Tongue (tissue), 2 donors: ENCODE measurements around the gene JOSD2. TPM values are rescaled to one million over a fixed set of nuclear protein-coding genes. Genes with fewer than 3 reads are reported as not detected.

Experiments used
- DNase-seq: peaks from one replicate; pipeline ENCODE4 v3.0.0-alpha.2; 2015
- total RNA-seq: library from RNA; depleted of rRNA; stranded (reverse); fragments of >200 nt; gene quantifications from one replicate; pipeline ENCODE4 v1.2.3, GENCODE V29; 2014

Gene JOSD2, protein sequence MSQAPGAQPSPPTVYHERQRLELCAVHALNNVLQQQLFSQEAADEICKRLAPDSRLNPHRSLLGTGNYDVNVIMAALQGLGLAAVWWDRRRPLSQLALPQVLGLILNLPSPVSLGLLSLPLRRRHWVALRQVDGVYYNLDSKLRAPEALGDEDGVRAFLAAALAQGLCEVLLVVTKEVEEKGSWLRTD
- total RNA-seq, result 11.4 TPM

- peak; percentile 100 for DNase-seq
These were observed at the start of gene JOSD2 for GRCh38 chr19:50511069-50511822. TSS of gene JOSD2 (minus strand) at chr19:50511191. CDS start at chr19:50510431, 760 bp downstream.

DNA sequence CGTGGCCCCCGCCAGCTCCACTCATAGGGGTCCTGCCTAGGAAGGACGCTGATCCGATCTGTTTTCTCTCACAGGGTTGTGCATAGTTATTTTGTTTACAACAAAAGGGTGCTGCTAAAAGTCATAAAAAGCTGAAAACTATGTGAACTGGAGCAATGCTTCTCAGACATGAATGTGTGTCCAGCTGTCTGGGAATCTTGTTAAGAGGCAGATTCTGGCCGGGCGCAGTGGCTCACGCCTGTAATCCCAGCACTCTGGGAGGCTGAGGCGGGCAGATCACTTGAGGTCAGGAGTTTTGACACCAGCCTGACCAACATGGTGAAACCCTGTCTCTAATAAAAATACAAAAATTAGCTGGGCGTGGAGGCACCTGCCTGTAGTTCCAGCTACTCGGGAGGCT is 48.6 kb upstream of the JOSD2 start:
- DNase-seq, result no peak

- DNase-seq, result no peak
These were observed 47.5 kb upstream of the JOSD2 start for GRCh38 chr19:50558449-50558848.

DNA sequence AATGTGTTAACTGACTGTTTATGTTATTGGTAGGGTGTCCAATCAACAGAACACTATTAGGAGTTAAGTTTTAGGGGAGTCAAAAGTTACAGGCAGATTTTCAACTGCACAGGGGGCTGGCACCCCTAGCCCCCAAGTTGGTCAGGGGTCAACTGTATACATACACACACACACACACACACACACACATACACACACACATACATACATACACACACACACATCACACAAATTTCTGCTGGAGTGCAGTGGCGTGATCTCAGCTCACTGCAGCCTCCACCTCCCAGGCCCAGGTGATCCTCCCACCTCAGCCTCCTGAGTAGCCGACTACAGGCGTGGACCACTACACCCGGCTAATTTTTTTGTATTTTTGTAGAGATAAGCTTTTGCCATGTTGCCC is 47.0 kb upstream of the JOSD2 start:
- DNase-seq, result no peak

GRCh38 chr19:50557009-50557613 is 46.1 kb upstream of the JOSD2 start:
- no peak for DNase-seq

DNA sequence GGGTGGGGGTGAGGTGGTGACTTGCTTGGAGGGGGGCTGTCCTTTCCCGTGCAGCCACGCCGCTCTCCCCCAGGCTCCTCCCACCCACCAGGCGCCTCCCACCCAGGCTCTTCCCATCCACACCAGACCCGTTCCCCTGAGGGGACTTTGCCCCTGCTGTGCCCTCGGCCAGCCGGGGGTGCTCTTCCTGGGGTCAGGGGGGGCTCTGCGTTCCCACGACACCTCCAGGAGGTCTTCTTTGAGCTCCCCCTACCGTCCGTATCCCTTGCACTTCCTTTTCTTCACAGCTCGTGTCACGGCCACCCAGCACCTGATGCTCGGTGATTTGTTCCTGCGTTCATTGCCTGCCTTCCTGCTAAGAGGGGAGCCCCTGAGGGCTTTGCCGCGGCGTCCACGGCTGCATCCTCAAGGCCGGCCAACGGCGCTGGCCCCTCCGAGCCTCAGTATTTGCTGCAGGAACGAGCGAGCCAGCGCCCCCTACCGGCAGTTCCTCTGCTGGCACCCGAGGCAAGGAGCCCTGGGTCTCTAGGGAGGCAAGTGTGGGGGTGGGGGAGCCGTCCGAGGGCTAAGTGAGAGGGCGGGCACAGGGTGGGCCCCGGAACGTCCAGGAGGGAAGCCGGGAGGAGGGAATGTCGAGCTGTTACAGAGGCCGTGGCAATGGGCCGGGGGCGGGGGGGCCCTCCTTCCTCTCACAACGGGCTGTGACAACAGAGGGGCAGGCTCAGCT is 45.5 kb upstream of the JOSD2 start:
- DNase-seq, result peak; percentile 84

DNA sequence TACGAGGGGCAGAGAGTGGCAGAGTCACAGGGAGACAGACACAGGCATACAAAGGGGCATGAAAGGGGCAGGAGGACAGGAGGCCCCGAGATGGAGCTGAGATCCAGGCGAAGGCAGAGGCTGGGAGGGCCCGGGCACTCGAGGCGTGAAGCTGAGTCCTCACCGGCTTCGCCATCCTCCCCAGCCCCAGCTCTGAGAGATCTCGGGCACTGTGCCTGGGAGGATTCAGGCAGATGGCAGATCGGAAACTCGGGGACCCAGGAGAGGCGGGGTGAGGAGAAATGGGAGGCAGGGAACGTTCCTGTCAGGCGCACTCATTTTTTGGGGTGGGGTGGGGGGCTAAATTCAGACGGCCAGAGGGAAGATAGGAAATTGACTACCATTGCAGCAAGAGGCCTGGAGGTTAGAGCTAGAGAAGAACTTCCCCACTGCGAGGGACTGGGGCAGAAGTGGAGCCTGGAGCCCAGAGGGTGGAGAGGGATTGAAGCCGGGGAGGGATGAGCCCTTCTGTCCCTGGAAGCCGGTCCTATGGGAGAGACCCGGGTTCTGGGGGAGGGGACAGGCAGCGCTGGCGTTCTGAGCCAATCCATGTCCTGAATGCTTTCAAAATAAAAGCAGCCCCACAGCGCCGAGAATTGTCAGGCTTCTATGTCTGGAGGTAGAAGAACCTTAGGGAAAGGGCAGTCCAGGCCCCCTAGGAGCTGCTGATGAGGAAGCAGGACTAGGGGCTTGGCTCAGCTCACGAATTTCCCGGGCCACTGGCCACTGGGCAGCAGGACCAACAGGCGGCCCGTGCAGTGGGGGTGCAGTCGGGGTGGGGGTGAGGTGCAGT is 44.7 kb upstream of the JOSD2 start:
- DNase-seq, result no peak

DNA sequence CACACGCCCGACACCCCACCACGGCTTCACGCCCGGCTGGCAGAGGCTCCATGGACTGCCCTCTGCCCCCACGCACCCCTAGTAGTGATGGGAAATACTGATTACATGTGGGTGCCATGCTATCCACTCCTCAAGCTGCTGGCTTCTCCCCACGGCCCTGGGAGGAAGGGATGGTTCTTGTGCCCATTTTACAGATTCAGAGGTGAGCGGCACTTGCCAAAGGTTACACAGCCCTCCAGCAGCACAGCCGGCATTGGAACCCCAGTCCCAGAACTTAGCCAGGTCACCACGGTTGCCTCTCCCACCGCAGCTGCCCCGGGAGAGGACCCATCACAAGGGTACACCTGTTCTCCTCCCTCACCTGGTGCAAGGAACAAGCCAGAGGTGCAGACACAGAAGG is 44.0 kb upstream of the JOSD2 start:
- no peak for DNase-seq

- no peak for DNase-seq
These were observed 43.2 kb upstream of the JOSD2 start for GRCh38 chr19:50554212-50554611.

DNA sequence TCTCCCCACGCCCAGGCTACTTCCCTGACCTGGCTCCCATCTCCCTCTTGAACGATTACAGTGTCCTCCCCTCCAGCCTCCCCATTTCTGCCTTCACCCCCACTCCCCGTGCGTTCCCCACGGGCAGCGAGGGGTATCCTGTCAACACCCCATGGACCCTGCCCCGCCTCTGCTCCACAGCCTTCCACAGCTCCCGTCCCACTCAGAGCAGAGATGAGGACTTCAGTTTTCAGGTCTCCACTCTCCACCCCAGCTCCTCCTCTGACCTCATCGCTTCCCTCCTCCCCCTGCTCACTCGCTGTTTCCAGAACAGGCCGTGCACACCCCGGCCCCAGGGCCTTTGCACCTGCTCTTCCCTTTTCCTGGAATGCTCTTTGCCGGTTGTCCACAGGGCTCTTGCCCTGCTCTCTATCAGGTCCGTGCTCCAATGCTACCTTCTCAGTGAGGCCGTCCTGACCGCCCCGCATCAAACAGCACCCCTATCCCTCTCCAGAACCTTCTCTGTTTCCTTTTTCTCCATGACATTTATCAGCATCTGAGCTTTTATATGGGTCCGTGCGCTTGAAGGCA is 42.2 kb upstream of the JOSD2 start:
- no peak for DNase-seq

DNA sequence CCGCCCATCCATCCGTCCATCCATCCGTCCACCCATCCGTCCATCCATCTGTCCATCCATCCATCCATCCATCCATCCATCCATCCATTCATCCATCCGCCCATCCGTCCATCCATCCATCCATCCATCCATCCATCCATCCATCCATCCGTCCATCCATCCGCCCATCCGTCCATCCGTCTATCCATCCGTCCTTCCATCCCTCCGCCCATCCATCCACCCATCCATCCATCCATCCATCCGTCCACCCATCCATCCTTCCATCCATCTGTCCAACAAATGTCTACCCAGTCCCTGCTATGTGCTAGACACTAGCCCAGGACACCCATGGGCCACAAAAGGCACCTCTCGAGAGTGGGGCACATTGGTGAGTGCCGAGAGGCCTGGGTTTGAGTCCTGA is 41.5 kb upstream of the JOSD2 start:
- DNase-seq, result no peak

- DNase-seq, result peak; percentile 43
These were observed 40.8 kb upstream of the JOSD2 start for GRCh38 chr19:50551715-50552187.

DNA sequence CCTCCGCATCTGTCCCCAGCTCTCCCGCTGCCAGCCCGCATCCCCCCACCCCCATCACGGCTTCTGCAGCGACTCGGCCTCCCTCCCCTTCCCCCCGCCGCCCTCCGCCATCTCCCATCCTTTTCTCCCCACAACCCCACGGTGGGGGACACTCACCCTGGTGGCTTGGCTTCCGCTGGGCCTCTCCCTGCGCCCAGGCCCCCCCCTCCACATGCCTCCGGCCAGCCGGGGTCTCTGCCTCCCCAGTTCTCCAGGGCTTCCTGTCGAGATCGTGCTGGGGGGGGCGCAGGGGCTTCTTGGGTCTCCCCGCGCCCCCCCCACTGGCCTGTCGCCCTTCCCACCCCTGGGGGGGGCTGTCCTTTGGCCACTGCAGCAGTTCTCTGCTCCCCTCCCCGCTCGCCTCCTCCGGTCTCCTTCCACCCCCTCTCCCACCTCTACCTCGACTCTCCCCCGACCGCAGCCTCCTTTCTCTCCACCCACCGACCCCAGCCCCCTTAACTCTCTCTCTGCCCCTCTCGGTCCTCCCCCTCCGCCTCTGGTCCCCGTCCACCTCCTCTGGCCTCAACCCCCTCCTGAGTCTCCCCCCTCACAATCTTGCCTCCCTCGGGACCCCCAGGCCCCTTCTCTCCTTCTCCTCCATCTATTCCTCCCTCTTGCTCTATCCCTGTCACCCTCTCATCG is 40.2 kb upstream of the JOSD2 start:
- DNase-seq, result no peak

DNA sequence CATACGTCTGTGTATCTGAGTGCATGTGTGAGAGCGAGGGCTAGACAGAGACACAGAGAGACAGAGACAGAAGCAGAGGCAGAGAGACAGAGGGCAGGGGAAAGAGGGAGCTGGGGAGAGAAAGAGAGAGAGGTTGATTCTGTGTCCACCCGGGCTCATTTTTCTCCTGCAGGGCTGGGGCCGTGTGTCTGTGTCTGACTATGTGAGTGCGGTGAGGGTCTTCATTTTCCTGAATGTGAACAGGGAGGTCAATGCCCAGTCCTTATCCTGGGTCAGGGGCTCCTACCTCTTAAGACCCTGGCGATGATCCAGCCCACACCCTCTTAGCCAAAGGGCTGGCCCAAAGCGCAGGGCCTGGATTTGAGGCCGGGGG is 39.6 kb upstream of the JOSD2 start:
- DNase-seq, result no peak

DNA sequence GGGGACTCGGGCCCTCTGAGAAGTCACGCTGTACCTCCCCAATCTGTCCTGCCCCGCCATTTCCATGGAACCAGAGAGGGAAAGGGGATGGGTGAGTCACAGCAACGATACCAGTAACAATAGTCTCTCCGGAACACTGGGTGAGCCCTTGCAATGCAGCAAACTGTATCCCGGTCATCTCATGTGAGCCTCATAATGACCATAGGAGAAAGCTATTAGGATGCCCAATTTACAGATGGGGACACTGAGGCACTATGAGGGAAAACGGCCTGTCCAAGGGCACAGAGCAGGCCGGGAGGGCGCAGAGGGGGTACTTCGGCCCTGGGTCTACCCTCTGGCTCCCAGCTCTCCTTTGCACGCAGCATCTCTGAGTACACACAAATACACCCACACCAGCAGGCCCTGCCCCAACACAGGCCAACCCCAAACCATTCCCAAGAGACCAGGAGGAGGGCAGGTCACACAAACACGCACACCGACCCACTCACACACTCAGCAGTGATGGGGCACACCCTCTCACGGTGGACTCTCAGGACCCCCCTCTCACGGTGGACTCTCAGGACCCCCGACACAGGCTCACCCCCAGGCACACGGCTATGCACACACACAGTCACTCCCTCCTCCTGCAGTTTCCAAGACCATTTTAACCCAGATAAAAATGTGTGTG is 39.1 kb upstream of the JOSD2 start:
- DNase-seq, result no peak

DNA sequence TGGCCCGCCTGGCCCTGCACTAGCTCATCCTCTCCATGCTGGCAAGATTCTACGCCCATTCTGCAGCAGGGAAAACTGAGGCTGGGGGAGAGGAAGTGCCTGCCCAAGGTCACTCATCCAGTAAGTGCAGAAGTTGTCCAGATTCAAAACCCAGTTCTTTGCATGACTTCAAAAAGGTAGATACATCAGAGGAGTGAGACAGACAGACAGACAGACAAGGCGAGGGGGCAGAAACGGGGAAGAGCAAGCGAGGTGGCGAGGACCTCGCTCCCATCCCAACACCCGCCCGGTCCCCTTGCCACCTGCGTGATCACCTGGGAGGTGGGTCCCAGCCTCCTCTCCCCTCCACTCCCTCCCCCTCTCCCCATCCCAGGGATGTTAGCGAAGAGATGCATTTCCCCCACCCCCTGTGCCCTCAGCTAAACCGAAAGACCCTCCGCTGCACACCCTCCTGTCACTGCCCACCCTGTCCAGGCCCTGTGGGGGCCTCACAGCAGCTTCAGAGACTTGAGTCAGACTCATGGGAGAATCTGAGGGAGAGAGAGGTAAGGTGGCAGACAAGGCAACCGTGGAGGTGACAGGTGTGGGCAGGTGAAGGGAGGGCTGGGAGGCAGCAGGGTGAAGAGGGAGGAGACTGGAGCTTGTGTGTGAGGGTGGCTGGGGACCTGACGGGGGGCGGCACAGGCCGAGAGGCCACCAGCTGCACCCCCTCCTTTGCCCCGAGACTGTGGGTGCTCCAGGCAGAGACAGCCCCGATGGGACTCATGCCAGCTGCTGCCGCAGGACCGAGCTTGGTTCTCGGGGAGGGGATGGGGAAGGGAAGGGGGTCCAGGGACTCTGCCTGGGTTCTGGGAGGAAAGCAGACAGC is 38.3 kb upstream of the JOSD2 start:
- no peak for DNase-seq

- DNase-seq, result no peak
These were observed 37.4 kb upstream of the JOSD2 start for GRCh38 chr19:50548191-50549058.
